IMR-90 (cell line): ENCODE measurements around the gene ME1. TPM values are rescaled to one million over a fixed set of nuclear protein-coding genes. Genes with fewer than 3 reads are reported as not detected.

ENCODE experiments used
- ATAC-seq: fragments of 200-7000 bp; cut with Tn5 transposase; 2 replicates; pipeline ENCODE4 v1.9.1; 2020; ENCODE audit warnings: low read depth, mild to moderate bottlenecking, moderate library complexity
- BruUV-seq: library from RNA; stranded (reverse); fragments of 400-500 nt; replicated peaks from 2 replicates; lab custom pipeline; 2021; lab: Mats Ljungman, UMichigan
- CTCF ChIA-PET: fragments of 300-600 bp; formaldehyde crosslinking; extraction: SDS; loops from one replicate; lab custom pipeline; 2021; ENCODE audit warnings: antibody characterized with exemption; lab: Yijun Ruan, JAX
- POLR2A ChIA-PET: fragments of 300-600 bp; sonication (Branson Sonifier 250); formaldehyde crosslinking; loops from one replicate; lab custom pipeline; 2022; ENCODE audit warnings: antibody characterized with exemption; ENCODE audit not compliant: unreplicated experiment; lab: Charles Lee
- DNase-seq: peaks from one replicate; pipeline ENCODE4 v3.0.0; 2013
- H2AFZ ChIP-seq: replicated peaks from 2 replicates; pipeline ENCODE3; 2013; ENCODE audit warnings: low read length, mild to moderate bottlenecking; ENCODE audit not compliant: poor library complexity
- H2AK5ac ChIP-seq: 2 replicates; pipeline ENCODE4 v1.6.1; 2013; ENCODE audit warnings: low read depth, low read length, inconsistent platforms
- H2AK9ac ChIP-seq: replicated peaks from 2 replicates; pipeline ENCODE3; 2013; ENCODE audit warnings: mild to moderate bottlenecking, low read depth, low read length, moderate library complexity; ENCODE audit not compliant: poor library complexity
- H2BK120ac ChIP-seq: 2 replicates; pipeline ENCODE4 v1.6.1; 2013; ENCODE audit warnings: low read depth, low read length, inconsistent platforms
- H2BK15ac ChIP-seq: 3 replicates; pipeline ENCODE4 v1.6.1; 2013; ENCODE audit warnings: low read depth, low read length, inconsistent platforms
- H2BK20ac ChIP-seq: 2 replicates; pipeline ENCODE4 v1.6.1; 2013; ENCODE audit warnings: low read depth, mild to moderate bottlenecking, inconsistent platforms, low read length, moderate library complexity
- H2BK5ac ChIP-seq: 2 replicates; pipeline ENCODE4 v1.6.1; 2013; ENCODE audit warnings: mild to moderate bottlenecking, low read depth, low read length, inconsistent platforms; ENCODE audit not compliant: poor library complexity, severe bottlenecking
- H3K14ac ChIP-seq: replicated peaks from 2 replicates; pipeline ENCODE4 v1.6.1; 2013; ENCODE audit warnings: low read depth, low read length, inconsistent platforms
- H3K18ac ChIP-seq: 2 replicates; pipeline ENCODE4 v1.6.1; 2013; ENCODE audit warnings: low read depth, low read length, control low read depth
- H3K23ac ChIP-seq: 2 replicates; pipeline ENCODE4 v1.6.1; 2013; ENCODE audit warnings: low read depth, low read length, inconsistent platforms
- H3K27ac ChIP-seq: 2 replicates; pipeline ENCODE4 v1.5.1; 2013; ENCODE audit warnings: mild to moderate bottlenecking, control low read depth, low read length; ENCODE audit not compliant: insufficient read depth
- H3K27me3 ChIP-seq: 2 replicates; pipeline ENCODE4 v1.6.1; 2013; ENCODE audit warnings: low read length; ENCODE audit not compliant: control insufficient read depth, insufficient read depth
- H3K36me3 ChIP-seq: 2 replicates; pipeline ENCODE4 v1.6.1; 2013; ENCODE audit warnings: low read length, mixed read lengths; ENCODE audit not compliant: control insufficient read depth, insufficient read depth
- H3K4ac ChIP-seq: 2 replicates; pipeline ENCODE4 v1.6.1; 2013; ENCODE audit warnings: low read depth, low read length, inconsistent platforms
- H3K4me1 ChIP-seq: 2 replicates; pipeline ENCODE4 v1.6.1; 2013; ENCODE audit warnings: low read length, mixed read lengths; ENCODE audit not compliant: control insufficient read depth, insufficient read depth
- H3K4me2 ChIP-seq: 2 replicates; pipeline ENCODE4 v1.6.1; 2013; ENCODE audit warnings: low read depth, mild to moderate bottlenecking, control low read depth, low read length, moderate library complexity
- H3K4me3 ChIP-seq: 2 replicates; pipeline ENCODE4 v1.5.1; 2013; ENCODE audit warnings: low read depth, mild to moderate bottlenecking, control low read depth, low read length, moderate library complexity; ENCODE audit not compliant: insufficient read depth
- H3K56ac ChIP-seq: 2 replicates; pipeline ENCODE4 v1.6.1; 2013; ENCODE audit warnings: low read length, inconsistent platforms; ENCODE audit not compliant: insufficient read depth; ENCODE audit errors: extremely low read depth
- H3K79me1 ChIP-seq, 2 experiments: 2 replicates each; pipeline ENCODE4 v1.6.1; 2013; ENCODE audit warnings: low read length in 2 of 2, inconsistent platforms in 1 of 2, low read depth in 1 of 2
- H3K9ac ChIP-seq: 2 replicates; pipeline ENCODE4 v1.6.1; 2013; ENCODE audit warnings: low read depth, low read length, control low read depth
- H3K9me1 ChIP-seq: 2 replicates; pipeline ENCODE4 v1.6.1; 2013; ENCODE audit warnings: low read length, inconsistent platforms; ENCODE audit not compliant: insufficient read depth
- H3K9me3 ChIP-seq: 2 replicates; pipeline ENCODE4 v1.6.1; 2013; ENCODE audit warnings: low read length; ENCODE audit not compliant: control insufficient read depth, insufficient read depth
- H4K20me1 ChIP-seq: 2 replicates; pipeline ENCODE4 v1.6.1; 2013; ENCODE audit warnings: low read length, inconsistent platforms; ENCODE audit not compliant: insufficient read depth
- H4K5ac ChIP-seq: 2 replicates; pipeline ENCODE4 v1.6.1; 2013; ENCODE audit warnings: mild to moderate bottlenecking, low read depth, low read length, control low read depth
- H4K8ac ChIP-seq, 2 experiments: 2 replicates each; pipeline ENCODE4 v1.6.1; 2013; ENCODE audit warnings: low read depth in 2 of 2, low read length in 2 of 2, control low read depth in 1 of 2, inconsistent platforms in 1 of 2
- H4K91ac ChIP-seq: 2 replicates; pipeline ENCODE4 v1.6.1; 2013; ENCODE audit warnings: low read depth, low read length, inconsistent platforms; ENCODE audit not compliant: insufficient read depth
- NFE2L2 ChIP-seq: fragments of 150-350 bp; IDR thresholded peaks from 2 replicates; pipeline ENCODE4 v1.6.1; 2016; ENCODE audit warnings: low read depth, mild to moderate bottlenecking, low read length
- dilution Hi-C: fragments of 300-500 bp; cut with HindIII; formaldehyde crosslinking; loops from one replicate; pipeline ENCODE4 v1.14.3; 2018; ENCODE audit warnings: low sequenced_read_pairs; ENCODE audit not compliant: unreplicated experiment
- in situ Hi-C: fragments of 300-500 bp; cut with MboI; formaldehyde crosslinking; loops from 3 replicates; pipeline ENCODE4 v1.14.3; 2019; ENCODE audit warnings: low sequenced_read_pairs, inconsistent platforms, mixed read lengths
- intact Hi-C: fragments of 100-400 bp; cut with micrococcal nuclease; formaldehyde crosslinking; loops from 2 replicates; pipeline ENCODE4 v1.10.0; 2022
- polyA plus RNA-seq, 3 experiments: library from polyadenylated mRNA; depleted of rRNA; stranded (reverse); fragments of >200 nt; gene quantifications; 2 replicates each; pipeline ENCODE4 v1.2.3, GENCODE V29; 2012; ENCODE audit warnings: low replicate concordance in 1 of 3
- total RNA-seq: library from RNA; depleted of rRNA; stranded (reverse); fragments of >200 nt; gene quantifications from 2 replicates; pipeline ENCODE4 v1.2.3, GENCODE V29; 2012

Gene ME1
- total and polyA plus RNA-seq, 2 of the 4 experiments (the other 2 are of a cell fraction) = 21.5 to 24.4 TPM

- no peak overlapping the region for H2BK15ac ChIP-seq
- peak overlapping the region; percentile 79 for H3K4me2 ChIP-seq
- H2BK5ac ChIP-seq = peak overlapping the region; percentile 91
- peak overlapping the region in 1 of 2 experiments; percentile 27; a peak in 1 of 4 replicates for H4K8ac ChIP-seq
- no peaks in the 10 kb centered on the region for H3K9me3 ChIP-seq
- peak overlapping the region; percentile 52; the same call in 1 of the 2 replicates for H3K56ac ChIP-seq
- peak overlapping the region; percentile 51; the same call in 1 of the 2 replicates for H3K23ac ChIP-seq
- peak overlapping the region; percentile 42; the same call in 1 of the 2 replicates for H4K5ac ChIP-seq
- H3K36me3 ChIP-seq = no peaks in the 10 kb centered on the region
- in situ Hi-C loops (no loop called here), intact Hi-C loops (no loop called here), dilution Hi-C loops (no loop called here)
- H2AFZ ChIP-seq = no peak overlapping the region
- no peak for TF ChIP-seq NFE2L2
- H2BK120ac ChIP-seq = 0 out of 2 replicates have a peak overlapping the region, but pooled peaks have one; percentile 46
- DNase-seq = peak; percentile 76
- H2BK20ac ChIP-seq = no peak overlapping the region
- H3K4me3 ChIP-seq = no peak overlapping the region
- H3K9ac ChIP-seq = no peak overlapping the region
- no TSS peak for BruUV-seq
- CTCF ChIA-PET = interaction anchor here (0.6 kb wide), 1 partner anchor 53 kb away, joined by 3 read pairs; no protein-coding TSS in a partner anchor
- H2AK9ac ChIP-seq = no peak overlapping the region
- H2AK5ac ChIP-seq = no peak overlapping the region
- H3K18ac ChIP-seq = peak overlapping the region; percentile 64
- H4K91ac ChIP-seq = no peak overlapping the region
- peak overlapping the region; percentile 41; the same call in 1 of the 2 replicates for H3K4ac ChIP-seq
- peaks cover 16 to 24% of the 10 kb centered on the region in 2 experiments; a peak in 3 of 4 replicates for H3K79me1 ChIP-seq
- ATAC-seq = peak; percentile 74
- H3K27ac ChIP-seq = peak overlapping the region; percentile 66; the same call in 1 of the 2 replicates
- no peaks in the 10 kb centered on the region for H3K9me1 ChIP-seq
- no peaks in the 10 kb centered on the region; the same call in 1 of the 2 replicates for H4K20me1 ChIP-seq
- 0 out of 2 replicates have a peak overlapping the region, but pooled peaks have one; percentile 19 for H3K14ac ChIP-seq
- POLR2A ChIA-PET = no interaction called here
- H3K4me1 ChIP-seq = peaks cover 5% of the 10 kb centered on the region; the same call in 1 of the 2 replicates
- no peaks in the 10 kb centered on the region for H3K27me3 ChIP-seq
These were observed 52.0 kb downstream of the ME1 start for GRCh38 chr6:83378621-83379388.
